ENCODE results near the gene NSG1.

DNA sequence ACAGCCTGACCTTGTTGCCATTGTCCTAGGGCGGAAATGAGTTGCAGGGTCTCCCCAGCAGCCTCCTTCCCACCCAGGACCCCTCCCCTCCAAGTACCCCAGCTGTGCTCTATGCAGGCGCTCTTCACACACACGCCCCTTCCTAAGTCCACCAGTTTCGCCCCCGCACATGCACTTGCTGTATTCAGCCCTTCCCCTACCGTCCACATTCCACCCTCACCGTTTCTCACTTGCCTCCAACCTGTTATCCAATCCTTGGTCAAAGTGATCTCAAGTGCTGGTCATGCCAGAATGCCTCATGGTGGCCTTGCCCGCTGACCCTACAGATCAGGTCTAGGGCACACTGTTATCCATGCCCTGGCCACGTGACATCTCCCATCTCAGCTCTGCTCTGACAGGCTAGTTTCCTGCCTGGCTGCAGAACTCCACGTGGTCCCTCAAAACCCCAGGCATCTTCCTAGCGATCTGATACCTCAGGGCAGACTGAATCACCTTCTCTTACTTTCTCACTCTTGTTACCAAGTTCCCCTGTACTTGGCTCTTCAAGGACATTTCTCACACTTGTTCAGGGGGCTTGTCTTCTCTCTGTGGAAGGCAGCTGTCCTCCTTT is 39.7 kb downstream of the NSG1 start:
- TF ChIP-seq, protein P1, sequence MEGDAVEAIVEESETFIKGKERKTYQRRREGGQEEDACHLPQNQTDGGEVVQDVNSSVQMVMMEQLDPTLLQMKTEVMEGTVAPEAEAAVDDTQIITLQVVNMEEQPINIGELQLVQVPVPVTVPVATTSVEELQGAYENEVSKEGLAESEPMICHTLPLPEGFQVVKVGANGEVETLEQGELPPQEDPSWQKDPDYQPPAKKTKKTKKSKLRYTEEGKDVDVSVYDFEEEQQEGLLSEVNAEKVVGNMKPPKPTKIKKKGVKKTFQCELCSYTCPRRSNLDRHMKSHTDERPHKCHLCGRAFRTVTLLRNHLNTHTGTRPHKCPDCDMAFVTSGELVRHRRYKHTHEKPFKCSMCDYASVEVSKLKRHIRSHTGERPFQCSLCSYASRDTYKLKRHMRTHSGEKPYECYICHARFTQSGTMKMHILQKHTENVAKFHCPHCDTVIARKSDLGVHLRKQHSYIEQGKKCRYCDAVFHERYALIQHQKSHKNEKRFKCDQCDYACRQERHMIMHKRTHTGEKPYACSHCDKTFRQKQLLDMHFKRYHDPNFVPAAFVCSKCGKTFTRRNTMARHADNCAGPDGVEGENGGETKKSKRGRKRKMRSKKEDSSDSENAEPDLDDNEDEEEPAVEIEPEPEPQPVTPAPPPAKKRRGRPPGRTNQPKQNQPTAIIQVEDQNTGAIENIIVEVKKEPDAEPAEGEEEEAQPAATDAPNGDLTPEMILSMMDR (IDR thresholded peaks at IDR 0.05; ENCODE audit: poor library complexity) = no peak
- TF ChIP-seq EZH2phosphoT487 (IDR thresholded peaks at IDR 0.05; ENCODE audit: low read depth, severe bottlenecking, unreplicated experiment) = no peak
